HG03432 (cell line): ENCODE data around the gene PCMTD2.
"Not testable (repeated sequence)": the region's sequence is repeated elsewhere in the genome, so short reads cannot be mapped to it uniquely, and the experiment has no call there.

Source experiments
- ATAC-seq: cut with Tn5 transposase; IDR thresholded peaks from one replicate; pipeline ENCODE4 v1.9.1; 2021; ENCODE audit warnings: mild to moderate bottlenecking, moderate library complexity; ENCODE audit not compliant: unreplicated experiment

PCMTD2 gene

DNA sequence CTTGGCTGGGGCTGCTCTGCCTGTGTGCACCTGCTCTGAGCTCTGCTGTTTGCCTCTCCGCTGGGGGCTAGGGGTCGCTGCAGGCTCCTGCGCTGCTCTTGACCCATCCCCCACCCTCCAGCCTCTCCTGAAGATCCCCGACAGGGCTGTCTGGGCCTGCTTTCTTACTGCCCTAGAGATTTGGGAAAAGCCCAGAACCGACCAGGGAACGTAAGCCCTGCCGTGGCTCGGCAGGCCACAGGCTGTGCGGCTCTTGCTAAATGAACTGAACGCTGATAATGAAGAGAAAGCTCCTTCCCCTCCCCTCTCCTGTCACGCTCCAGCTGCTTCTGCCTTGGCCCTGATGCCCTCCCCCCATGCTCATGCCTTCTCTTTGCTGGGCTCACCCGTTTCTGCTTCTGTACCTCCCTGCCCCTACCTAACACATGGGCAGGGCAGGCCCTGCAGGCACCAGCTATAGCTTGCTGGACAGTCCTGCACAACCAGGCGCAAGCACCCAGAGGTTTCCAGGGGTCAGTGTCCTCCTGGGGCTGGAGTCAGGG is 32.0 kb upstream of the PCMTD2 start:
- ATAC-seq, result no peak

DNA sequence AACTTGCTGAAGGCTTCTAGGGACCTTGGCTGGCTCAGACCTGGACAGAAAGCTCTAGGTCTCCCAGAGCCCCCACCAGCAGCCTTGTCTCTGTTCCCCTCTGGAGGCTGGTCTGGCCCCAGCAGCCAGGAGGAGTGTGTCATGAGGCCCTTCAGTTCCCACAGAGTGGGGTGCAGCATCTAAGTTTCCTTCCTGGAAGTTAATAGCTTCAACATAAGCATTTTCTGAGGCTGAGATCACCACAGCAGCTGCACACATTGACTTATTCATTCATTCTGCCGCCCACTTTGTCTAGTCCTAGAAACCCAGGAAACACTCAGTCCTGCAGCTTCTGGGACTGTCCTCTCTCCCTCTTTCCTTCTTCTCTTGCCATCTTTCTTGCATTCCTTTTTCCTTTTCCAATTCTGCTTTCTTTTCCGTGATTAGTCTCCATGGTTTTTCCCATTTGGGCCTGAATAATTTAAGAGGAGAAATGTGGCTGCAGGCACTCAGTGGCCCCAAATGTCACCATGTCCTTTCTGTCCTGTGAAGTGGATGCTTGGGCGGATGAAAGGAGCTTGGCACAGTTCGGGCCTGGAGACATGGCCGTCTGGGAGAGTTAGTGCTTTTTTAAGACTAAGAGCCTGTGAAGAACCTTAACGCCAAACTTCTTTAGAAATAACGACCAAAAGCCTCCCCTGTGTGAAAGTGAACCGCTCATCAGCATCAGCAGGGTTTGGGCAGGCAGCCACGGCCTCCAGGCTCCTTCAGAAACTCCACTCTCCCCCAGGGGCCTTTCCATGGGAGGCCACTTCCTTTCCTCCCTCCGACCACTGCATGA is 31.0 kb upstream of the PCMTD2 start:
- ATAC-seq, result no peak

DNA sequence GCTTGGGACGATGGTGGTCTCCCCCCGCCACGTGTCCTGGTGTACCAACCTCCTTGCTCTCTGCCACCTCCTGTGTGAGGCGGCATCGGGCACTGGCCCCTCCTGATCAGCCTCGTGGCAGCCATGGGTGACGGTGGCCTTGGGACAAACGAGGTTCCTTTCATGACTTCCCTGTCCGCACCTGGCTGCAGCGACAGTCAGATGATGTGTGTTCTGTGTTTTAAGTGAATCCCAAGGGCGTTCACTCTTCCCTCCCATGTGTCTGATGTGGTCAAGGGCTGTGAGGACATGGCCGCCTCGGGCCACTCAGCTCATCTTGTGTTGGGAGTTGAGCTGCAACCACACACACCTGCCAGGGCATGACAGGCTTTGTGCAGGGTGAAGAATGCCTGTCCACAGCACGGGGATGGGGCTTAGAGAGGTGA is 30.4 kb upstream of the PCMTD2 start:
- no peak for ATAC-seq

DNA sequence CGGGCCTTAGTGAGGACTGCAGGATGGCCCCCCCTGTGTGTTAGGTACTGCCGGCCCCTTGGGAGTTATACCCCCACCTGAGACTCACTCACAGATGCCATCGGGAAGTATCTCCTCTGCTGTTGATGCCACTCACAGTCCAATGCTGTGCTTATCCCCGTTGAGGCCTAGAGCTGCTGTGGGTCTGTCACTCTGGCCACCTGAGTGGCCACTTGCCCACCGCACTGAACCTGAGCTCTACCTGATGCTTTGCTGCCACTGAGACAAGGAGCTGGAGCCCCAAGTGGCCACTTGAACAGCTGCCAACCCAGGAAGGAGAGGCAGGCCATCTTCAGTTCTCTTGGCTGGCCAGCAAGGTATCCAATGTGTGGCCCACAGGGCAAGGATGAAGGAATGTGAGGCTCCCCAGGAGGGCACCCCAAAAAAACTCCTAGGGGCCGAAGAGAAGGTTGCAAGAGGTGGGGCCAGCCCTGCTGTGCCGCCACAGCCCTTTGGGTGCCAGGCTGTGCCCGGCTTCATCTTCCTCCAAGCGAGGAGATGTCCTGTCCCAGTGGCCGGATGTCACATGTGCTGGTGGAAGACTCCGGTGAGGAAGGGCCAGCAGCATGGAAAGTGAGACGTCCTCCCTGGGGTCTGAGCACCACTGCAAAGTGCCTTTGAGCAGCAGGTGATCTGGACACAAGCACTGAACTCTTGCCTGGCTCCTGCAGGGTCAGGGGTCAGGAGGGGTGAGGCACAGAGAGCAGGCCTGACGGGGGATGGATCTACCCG is 29.5 kb upstream of the PCMTD2 start:
- no peak for ATAC-seq

DNA sequence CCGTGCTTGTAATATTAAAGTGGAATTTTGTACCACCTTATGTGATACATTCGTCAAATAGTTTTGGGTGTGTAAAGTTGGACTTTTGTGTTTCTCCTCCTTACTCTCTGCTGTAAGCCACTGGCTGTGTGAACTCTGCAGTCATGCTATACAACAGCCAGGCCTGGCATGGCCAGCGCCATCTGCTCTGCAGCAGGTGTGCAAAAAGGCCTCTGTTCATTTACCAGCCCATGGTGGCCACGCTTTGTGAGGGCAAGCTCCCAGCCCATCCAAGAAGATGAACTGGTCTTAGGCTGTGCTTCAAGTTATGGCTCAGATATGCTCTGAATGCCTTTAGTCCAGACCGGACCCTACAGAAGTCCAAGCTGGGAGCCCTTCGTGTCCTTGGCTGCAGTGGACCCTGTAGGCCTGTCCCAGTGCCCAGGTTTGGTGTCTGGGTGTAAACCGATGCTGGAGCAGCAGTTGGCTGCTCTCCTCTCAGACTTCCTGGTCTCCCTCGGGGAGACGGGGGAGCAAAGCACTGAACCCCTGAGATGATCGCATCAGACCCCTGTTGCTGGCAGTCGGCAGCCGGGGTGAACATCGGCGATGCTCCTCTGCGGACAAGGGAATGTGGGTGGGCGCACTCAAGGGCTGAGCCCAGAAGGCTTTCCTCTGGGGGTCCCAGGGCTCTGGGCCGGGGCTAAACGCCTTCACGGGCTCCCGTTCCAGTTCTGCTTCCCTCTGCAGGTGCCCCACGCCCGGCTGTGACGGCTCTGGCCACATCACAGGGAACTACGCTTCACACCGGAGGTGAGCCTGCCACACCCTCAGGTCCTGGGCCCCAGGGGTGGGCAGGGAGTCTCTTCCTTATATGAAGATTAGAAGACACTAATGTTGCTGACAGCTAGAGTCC is 28.6 kb upstream of the PCMTD2 start:
- ATAC-seq, result no peak

DNA sequence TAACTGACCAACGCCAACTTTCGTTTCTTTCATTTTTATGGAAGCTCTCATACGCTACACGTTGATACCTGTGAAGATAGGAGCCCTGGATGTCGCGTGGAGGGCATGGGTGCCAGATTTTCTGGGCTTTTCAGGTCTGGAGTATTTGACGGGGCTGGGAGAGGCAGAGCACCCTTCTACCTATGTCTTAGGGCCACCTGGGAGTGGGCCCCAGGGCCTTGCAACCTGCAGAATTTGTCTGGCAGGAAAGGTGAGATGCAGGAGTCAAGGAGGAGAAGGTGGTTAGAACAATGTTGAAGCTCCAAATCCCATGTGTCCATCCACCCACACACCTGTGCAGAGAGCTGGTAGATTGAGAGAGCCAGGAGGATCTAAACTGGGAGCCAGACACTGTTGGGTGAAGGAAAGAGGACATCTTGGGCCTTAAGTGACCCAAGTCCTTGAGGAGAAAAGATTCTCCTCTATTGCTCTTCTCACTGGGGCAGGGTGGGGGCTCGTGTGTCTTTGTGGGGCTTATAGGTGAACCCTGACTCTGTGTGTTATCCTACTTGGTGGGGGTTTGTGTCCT is 27.4 kb upstream of the PCMTD2 start:
- ATAC-seq, result no peak

DNA sequence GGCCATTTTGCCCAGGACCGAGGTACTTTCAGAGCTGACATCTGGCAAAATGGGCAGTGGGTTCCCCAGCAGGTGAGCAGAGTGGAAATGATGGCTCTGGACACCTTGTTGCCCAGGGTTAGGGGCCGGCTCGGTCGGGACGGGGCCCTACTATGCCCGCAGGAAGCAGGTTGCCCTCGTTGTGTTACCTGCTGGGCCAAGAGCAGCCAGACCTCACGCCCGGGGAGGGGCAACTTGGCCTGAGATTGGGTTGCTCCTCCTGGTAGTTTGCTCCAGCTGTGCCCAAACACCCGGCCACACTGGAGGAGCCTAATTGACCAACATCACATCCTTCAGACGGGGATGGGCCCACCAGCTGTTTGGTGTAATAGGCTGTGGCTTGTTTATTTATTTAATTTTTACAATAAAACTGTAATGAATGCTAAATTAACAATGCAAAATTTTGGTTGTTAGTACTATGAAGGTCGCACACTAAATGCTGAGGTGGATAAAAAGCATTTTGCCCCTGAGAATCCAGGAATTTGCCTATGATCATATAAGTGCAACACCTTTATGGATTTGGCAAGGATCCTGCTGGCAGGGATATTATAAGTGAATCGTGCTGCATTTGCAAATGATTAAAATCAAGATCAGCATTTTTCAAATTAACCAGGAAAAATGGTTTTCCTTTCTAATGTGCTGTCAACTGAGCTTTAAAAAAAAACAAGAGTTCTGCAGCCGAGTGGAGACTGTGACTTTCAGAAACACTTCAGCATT is 26.6 kb upstream of the PCMTD2 start:
- no peak for ATAC-seq

DNA sequence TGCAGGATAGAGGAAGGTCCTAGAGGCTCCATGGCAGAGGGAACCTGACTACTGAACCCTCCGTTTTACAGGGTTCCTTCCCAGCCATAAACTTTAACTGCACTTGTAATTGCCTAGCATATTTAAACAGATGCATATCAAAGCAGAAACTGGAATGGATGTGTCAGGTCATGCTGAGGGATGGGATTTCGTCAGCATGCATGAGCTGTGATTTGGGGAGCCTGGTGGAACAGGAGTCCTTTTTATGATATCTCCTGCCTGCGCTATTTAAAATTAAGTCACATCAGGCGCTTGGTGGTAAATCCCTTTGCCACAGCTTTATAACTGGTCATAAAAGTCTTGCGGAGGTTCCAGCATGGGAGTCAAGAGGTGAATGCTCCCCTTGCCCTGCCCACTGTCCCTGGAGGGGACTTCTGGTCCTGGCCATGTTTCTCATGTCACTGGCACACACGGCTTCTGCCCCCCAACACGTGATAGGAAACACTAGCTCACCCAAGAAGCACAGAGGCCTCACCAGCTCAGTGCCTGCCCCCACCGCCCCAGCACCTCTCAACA is 26.0 kb upstream of the PCMTD2 start:
- no peak for ATAC-seq

DNA sequence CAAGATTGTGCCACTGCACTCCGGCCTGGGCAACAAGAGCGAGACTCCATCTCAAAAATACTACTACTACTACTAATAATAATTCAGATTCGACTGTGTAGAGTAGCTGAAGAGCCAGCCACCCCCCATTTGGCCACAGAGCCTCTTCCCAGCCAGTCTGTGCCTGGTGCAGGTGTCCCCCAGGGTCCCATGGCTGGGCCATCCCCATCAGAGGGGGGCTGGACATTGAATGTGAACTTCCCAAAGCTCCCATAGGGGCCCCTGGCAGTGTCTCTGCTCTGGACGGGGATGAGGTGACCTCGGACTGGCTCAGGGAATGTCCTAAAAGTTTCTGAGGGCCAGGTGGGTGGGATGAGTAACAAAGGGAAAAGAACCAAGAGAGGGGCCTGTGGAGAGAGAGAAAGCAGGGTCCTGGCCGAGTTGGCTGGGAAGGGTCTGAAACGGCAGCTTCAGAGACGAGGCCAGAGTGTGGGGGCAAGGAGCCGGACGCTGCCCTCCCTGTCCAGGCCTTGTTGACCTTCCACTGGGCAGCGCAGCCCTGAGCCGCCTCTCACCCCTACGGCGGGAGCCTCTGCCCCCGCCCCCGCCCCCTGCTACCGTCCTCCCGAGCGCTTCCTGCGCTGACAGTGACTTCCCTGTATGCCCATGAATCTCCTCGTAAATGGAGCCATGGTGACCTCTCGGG is 24.9 kb upstream of the PCMTD2 start:
- no peak for ATAC-seq

DNA sequence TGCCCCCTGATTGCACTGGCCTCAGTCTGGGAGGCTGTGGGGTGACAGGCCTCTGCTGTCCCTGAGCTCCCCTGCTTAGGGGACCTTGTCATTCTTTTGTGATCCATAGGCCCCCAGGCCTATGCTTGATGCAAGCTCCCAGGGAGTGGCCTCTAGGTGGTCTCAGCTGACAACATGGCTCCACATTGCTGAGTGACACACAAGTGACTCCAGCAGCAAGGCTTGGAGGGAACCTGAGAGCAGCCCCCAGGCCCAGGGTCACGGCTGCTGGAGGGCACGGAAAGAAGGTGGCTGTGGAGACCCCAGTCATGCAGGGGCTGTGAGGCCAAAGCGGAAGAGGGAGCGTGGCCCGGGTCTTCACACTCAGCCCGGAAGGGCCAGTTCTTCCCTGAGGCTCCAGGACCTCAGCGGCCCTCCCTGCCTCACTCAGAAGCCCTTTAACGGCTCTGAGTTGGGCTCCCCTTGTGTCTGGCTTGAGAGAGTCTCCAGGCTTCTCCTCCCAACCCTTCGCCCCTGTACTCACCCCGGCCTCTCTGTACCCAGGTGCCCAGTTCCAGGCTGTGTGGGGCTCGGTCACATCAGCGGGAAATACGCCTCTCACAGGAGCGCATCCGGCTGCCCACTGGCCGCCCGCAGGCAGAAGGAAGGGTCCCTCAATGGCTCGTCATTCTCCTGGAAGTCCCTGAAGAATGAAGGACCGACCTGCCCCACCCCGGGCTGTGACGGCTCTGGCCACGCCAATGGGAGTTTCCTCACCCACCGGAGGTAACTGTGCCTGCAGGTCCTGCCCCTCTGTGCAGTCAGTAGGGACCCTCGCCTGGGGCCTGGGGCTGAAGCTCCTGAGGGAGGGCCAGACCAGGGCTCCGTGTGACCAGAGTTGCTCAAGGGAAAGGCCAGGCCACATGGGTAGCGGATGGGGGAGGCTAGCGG is 23.7 kb upstream of the PCMTD2 start:
- no peak for ATAC-seq

DNA sequence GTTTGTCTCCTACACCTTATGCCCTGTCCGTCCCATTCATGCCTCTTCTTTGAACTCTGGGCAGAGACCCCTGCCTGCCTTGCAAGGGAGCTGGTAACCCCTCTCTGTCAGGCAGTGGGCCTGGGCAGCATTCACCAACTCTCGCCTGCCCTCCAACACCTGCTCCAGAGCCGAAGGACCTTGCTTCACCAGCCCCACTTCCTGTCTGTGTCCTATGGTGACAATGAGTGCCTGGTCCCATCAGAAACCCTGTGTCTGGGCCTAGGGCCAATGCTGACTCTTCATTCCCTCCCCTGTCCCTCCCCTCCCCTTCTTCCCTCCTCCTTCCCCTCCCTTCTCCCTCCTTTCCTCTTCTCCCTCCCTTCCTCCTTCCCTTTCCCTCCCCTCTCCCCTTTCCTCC is 22.8 kb upstream of the PCMTD2 start:
- ATAC-seq, result no peak

DNA sequence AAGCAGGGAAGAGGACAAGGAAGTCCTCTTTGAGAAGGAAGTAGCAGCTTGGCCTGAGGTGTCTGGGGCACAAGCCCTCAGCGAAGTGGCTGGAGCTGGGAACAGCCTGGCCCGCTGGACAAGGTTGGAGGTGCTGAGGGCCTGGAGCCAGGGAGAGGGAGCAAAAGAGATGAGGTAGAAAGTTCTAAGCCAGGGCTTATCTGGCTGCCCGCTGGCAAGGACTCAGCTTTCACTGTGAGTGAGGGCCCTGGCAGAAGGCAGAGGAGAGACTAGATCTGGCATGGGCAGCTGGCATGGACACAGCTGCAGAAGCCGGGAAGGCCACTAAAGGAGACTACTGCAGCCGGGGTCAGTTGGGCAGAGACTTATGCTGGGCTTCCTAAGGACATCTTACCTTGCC is 21.8 kb upstream of the PCMTD2 start:
- no peak for ATAC-seq

DNA sequence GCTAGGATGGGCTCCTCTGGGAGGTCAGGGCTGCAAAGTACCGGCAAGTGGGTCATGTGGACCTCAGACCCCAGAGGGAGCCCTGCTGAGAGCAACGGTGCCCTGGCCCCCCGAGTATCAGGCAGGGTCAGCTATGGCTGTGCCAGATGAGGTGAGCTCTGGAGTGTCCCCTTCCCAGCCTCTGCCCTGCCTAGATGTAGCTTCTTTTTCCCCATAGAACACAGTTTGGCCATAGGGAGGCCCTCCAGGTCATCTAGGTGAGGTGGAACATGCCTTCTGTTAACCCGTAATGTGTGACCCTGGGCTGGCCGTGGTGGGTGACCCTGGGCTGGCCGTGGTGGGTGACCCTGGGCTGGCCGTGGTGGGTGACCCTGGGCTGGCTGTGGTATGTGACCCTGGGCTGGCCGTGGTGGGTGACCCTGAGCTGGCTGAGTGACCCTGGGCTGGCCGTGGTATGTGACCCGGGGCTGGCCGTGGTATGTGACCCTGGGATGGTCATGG is 21.2 kb upstream of the PCMTD2 start:
- ATAC-seq, result no peak

DNA sequence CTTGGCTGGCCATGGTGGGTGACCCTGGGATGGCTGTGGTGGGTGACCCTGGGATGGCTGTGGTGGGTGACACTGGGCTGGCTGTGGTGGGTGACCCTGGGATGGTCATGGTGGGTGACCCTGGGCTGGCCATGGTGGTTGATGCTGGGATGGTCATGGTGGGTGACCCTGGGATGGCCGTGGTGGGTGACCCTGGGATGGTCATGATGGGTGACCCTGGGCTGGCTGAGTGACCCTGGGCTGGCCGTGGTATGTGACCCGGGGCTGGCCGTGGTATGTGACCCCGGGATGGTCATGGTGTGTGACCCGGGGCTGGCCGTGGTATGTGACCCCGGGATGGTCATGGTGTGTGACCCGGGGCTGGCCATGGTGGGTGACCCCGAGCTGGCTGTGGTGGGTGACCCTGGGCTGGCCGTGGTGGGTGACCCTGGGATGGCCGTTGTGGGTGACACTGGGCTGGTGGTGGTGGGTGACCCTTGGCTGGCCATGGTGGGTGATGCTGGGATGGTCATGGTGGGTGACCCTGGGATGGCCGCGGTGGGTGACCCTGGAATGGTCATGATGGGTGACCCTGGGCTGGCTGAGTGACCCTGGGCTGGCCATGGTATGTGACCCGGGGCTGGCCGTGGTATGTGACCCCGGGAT is 20.5 kb upstream of the PCMTD2 start:
- not testable (repeated sequence) for ATAC-seq

DNA sequence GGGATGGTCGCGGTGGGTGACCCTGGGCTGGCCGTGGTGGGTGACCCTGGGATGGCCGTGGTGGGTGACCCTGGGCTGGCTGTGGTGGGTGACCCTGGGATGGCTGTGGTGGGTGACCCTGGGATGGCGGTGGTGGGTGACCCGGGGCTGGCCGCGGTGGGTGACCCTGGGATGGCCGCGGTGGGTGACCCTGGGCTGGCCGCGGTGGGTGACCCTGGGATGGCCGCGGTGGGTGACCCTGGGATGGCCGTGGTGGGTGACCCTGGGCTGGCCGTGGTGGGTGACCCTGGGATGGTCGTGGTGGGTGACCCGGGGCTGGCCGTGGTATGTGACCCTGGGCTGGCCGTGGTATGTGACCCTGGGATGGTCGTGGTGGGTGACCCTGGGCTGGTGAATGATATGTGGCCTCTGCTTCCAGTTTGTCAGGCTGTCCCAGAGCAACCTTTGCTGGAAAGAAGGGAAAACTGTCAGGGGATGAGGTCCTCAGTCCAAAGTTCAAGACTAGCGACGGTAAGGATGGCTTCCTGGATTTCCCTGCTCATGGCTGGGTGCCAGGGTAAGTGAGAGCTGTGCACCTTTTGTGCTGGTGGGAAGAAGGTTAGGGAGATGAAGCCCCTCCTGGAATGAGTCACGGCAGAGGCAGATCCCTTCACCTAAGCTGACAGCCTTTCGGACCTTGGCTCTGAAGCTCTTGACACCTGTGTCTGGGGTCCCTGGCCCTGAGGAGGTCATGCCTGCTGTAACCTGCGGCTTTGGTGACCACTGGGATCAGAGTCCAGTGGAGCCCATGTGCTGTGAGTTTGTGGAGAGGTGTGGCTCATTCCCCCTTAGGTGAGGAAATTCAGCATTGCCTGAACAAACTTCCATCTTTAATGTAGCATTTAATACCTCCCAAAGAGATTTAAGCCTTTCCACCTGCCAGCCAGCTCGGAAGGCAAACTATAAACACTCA is 19.1 kb upstream of the PCMTD2 start:
- no peak for ATAC-seq

DNA sequence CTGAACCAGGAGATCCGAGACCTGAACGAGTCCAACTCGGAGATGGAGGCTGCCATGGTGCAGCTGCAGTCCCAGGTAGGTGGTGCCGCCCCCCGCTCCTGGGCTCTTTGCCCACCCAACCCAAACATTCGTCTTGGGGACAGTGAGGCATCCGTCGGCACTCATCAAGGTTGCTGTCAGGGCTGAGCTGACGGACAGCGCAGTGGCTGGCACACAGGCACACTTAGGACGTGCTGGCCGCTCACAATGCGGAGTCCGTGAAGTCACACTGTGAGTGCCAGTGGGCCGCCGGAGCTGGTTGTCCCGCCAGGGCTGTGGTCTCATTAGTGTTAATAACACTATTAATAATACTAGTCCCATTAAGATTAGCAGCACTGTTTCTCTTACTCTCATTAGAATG is 18.2 kb upstream of the PCMTD2 start:
- no peak for ATAC-seq
